NCI-H2227 (cell line): Measurements from ENCODE around the gene PRRX1.

Experiments used
- DNase-seq: peaks from one replicate; lab custom pipeline; 2025; ENCODE audit not compliant: unreplicated experiment; lab: John Stamatoyannopoulos, UW

Gene PRRX1

GRCh38 chr1:170758992-170759391 lies 95.1 kb downstream of the PRRX1 start:
- DNase-seq = no peak

GRCh38 chr1:170765279-170765678 lies 101.3 kb downstream of the PRRX1 start:
- DNase-seq = no peak

- no peak for DNase-seq
These were observed 101.9 kb downstream of the PRRX1 start for GRCh38 chr1:170765712-170766330.

GRCh38 chr1:170768929-170769328 lies 105.0 kb downstream of the PRRX1 start:
- DNase-seq = no peak

DNA sequence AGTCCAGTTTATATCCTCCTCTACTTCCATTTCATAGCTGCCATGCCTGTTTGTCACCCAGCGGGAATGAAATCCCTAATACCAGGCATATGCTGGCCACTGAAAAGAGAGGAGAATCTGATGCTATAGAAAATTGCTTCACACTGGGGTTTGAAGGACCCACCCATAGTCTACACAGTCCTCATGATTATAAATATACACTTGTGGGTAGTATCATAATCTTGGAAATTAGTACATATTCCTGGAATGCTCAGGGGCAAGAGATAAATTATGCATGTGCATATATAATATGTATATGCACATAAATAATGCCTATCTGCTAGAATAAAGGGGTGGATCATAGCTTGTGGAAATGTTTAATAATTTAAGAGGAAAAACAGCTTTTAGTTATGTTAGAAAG lies 105.8 kb downstream of the PRRX1 start:
- no peak for DNase-seq

- DNase-seq = no peak
These were observed 106.3 kb downstream of the PRRX1 start for GRCh38 chr1:170770254-170770653.

- DNase-seq = no peak
These were observed 112.3 kb downstream of the PRRX1 start for GRCh38 chr1:170776252-170776651.

DNA sequence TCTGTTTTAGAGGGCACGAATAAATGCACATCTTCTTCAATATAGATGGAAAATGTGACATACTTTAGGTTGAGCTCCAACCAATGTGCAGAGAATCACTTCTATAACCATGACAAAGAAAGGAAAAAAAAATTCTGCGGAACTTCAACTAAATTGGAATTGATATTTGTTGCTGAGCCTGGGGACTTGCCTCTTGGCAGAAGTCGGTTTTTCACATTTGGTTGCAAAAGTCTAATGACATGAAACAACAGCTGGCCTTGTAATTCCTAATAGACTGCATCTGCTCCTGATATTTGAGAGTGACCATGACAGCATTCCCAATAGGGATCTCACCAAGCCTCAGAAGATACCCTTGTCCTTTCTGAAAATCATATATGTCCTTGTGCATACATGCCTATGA lies 112.8 kb downstream of the PRRX1 start:
- DNase-seq = no peak
